GM12872 (cell line): Measurements from ENCODE around the gene CRISPLD2.

ENCODE experiments used
- CTCF ChIP-seq: IDR thresholded peaks from 3 replicates; pipeline ENCODE4 v1.5.1; 2011; ENCODE audit warnings: low read depth, mild to moderate bottlenecking, low read length, moderate library complexity; ENCODE audit not compliant: insufficient read depth

The CRISPLD2 gene

GRCh38 chr16:84947996-84948850 is 128.4 kb downstream of the CRISPLD2 start:
- TF ChIP-seq CTCF = no peak

GRCh38 chr16:84948851-84949610 is 129.2 kb downstream of the CRISPLD2 start:
- no peak for TF ChIP-seq CTCF

GRCh38 chr16:84949772-84950436 is 130.1 kb downstream of the CRISPLD2 start:
- no peak for TF ChIP-seq CTCF

GRCh38 chr16:84950906-84951305 is 131.1 kb downstream of the CRISPLD2 start:
- peak; percentile 70 for TF ChIP-seq CTCF

GRCh38 chr16:84952335-84953189 is 132.8 kb downstream of the CRISPLD2 start:
- TF ChIP-seq CTCF = peak; percentile 92

- TF ChIP-seq CTCF = no peak
These were observed 133.5 kb downstream of the CRISPLD2 start for GRCh38 chr16:84953190-84953746.
